Astrocyte of the cerebellum (primary cell): Measurements from ENCODE around the gene UCMA.

Source experiments
- DNase-seq: peaks from one replicate; pipeline ENCODE4 v3.0.0-alpha.2; 2011; ENCODE audit warnings: low read depth
- H3K4me3 ChIP-seq: 2 replicates; pipeline ENCODE4 v1.5.1; 2011; ENCODE audit warnings: mild to moderate bottlenecking, low read depth, low read length, moderate library complexity
- in situ Hi-C: cut with HindIII; loops from 2 replicates; pipeline ENCODE4 v1.10.0; 2017; ENCODE audit warnings: low sequenced_read_pairs
- TF ChIP-seq, protein P1 (sequence below): IDR thresholded peaks from 2 replicates; pipeline ENCODE4 v1.5.1; 2012; ENCODE audit warnings: low read length, low read depth, moderate library complexity, mild to moderate bottlenecking; ENCODE audit errors: missing control alignments

Gene UCMA

DNA sequence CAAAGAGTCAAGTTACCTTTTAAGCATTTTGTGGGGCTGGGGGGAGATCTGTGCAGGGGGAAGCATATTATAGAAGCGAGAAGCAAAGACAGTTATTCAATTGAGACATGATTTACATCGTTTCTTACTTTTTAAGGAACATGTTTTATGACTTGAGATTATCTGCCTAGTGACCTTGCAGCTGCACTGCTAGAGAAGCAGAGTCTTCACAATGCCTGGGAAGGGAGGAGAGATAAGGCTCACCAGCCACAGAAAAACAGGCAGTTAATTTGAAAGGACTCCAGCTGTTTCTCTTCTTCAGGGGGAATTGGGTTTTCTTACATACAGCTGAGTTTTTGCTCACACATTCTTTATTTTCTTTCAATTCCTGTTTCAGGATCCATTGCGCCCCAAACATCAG, 34.7 kb upstream of the UCMA start:
- in situ Hi-C loops, result no loop called here
- DNase-seq, result no peak
- H3K4me3 ChIP-seq, result no peak overlapping the region
- TF ChIP-seq, protein P1, sequence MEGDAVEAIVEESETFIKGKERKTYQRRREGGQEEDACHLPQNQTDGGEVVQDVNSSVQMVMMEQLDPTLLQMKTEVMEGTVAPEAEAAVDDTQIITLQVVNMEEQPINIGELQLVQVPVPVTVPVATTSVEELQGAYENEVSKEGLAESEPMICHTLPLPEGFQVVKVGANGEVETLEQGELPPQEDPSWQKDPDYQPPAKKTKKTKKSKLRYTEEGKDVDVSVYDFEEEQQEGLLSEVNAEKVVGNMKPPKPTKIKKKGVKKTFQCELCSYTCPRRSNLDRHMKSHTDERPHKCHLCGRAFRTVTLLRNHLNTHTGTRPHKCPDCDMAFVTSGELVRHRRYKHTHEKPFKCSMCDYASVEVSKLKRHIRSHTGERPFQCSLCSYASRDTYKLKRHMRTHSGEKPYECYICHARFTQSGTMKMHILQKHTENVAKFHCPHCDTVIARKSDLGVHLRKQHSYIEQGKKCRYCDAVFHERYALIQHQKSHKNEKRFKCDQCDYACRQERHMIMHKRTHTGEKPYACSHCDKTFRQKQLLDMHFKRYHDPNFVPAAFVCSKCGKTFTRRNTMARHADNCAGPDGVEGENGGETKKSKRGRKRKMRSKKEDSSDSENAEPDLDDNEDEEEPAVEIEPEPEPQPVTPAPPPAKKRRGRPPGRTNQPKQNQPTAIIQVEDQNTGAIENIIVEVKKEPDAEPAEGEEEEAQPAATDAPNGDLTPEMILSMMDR, result no peak

- no peak overlapping the region for H3K4me3 ChIP-seq
- in situ Hi-C loops, result no loop called here
- no peak for DNase-seq
- TF ChIP-seq, protein P1, result no peak
Measured at GRCh38 chr10:13268310-13268709, 34.1 kb upstream of the UCMA start.

DNA sequence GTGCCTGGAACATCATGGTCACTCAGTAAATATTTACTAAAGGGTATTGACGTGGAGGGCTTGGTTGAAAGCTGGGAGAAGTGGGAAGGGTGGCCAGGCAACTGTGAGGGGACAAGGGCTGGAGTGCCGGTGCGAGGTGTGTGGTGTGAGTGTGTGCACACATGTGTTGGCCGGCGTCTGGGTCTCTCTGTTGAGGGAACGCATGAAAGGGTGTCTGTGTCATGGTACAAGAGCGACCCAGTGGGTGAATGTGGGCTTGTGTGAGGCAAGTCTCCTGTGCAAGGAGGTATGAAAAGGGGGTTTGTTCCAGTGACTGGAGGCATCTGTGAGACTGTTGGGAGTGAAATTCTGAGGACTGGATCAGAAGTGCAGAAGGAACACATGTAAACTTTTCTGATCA, 29.4 kb upstream of the UCMA start:
- TF ChIP-seq, protein P1, result no peak
- no peak overlapping the region for H3K4me3 ChIP-seq
- DNase-seq, result no peak
- in situ Hi-C loops, result no loop called here

DNA sequence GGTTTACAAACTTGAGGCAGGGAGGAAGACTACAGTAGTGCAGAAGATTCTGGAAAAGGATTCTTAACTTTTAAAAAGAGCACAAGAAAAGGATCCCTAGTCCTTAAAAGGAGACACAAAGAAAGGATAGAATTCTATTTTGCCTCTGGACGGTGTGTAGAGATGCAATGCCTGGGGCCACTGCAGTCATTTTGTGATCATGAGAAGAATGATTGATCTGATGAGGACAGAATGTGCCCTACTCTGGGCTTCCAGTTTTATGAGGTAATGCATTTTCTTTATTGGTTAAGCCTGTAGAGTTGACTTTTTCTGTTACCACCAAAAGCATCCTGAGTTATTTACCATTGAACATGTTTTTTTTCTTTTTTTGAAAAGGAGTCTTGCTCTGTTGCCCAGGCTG, 28.3 kb upstream of the UCMA start:
- TF ChIP-seq, protein P1, result no peak
- in situ Hi-C loops, result no loop called here
- H3K4me3 ChIP-seq, result no peak overlapping the region
- DNase-seq, result no peak

- H3K4me3 ChIP-seq, result no peak overlapping the region
- TF ChIP-seq, protein P1, result no peak
- in situ Hi-C loops, result no loop called here
- no peak for DNase-seq
Measured at GRCh38 chr10:13257621-13258140, 23.5 kb upstream of the UCMA start.

GRCh38 chr10:13256627-13257026, 22.5 kb upstream of the UCMA start:
- no peak for DNase-seq
- in situ Hi-C loops, result no loop called here
- H3K4me3 ChIP-seq, result no peak overlapping the region
- TF ChIP-seq, protein P1, result no peak

- no peak for DNase-seq
- H3K4me3 ChIP-seq, result no peak overlapping the region
- in situ Hi-C loops, result no loop called here
- TF ChIP-seq, protein P1, result no peak
Measured at GRCh38 chr10:13253726-13254125, 19.6 kb upstream of the UCMA start.
